Epithelial cell of prostate (primary cell): ENCODE results near the gene THOC5.
"Not testable (repeated sequence)": the region's sequence is repeated elsewhere in the genome, so short reads cannot be mapped to it uniquely, and the experiment has no call there.

Source experiments
- DNase-seq: peaks from one replicate; pipeline ENCODE4 v3.0.0-alpha.2; 2011; ENCODE audit warnings: low read depth, low spot score
- H3K27ac ChIP-seq: fragments of 450-650 bp; 2 replicates; pipeline ENCODE4 v1.5.1; 2017; ENCODE audit warnings: mild to moderate bottlenecking

Gene THOC5

GRCh38 chr22:29511126-29511862 lies 42.3 kb downstream of the THOC5 start:
- H3K27ac ChIP-seq, result no peak overlapping the region
- DNase-seq, result no peak

- H3K27ac ChIP-seq, result no peak overlapping the region
Measured at GRCh38 chr22:29510542-29510941, 43.0 kb downstream of the THOC5 start.

GRCh38 chr22:29509815-29510214 lies 43.7 kb downstream of the THOC5 start:
- no peak for DNase-seq
- H3K27ac ChIP-seq, result no peak overlapping the region

More at GRCh38 chr22:29510542-29510941, 43.0 kb downstream of the THOC5 start:
- no peak for DNase-seq

- H3K27ac ChIP-seq, result no peak overlapping the region
- DNase-seq, result no peak
Measured at GRCh38 chr22:29509298-29509697, 44.3 kb downstream of the THOC5 start.

- DNase-seq, result no peak
- H3K27ac ChIP-seq, result no peak overlapping the region
Measured at GRCh38 chr22:29503811-29504372, 49.7 kb downstream of the THOC5 start.

DNA sequence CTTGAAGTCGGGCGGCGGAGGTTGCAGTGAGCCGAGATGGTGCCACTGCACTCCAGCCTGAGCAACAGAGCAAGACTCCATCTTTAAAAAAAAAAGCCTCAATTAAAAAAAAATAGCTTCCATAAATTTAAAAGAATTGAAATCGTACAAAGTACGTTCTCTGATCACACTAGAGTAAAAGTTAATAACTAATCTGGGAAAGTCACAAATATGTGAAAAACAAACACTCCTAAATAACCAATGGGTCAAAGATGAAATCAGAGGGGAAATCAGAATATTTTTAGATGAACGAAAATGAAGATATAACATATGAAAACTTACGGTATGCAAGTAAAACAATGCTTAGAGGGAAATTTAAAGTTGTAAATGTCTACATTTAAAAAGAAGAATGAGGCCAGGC lies 53.7 kb downstream of the THOC5 start:
- DNase-seq, result no peak
- H3K27ac ChIP-seq, result no peak overlapping the region

- no peak for DNase-seq
- H3K27ac ChIP-seq, result no peak overlapping the region
Measured at GRCh38 chr22:29493636-29494035, 59.9 kb downstream of the THOC5 start.

DNA sequence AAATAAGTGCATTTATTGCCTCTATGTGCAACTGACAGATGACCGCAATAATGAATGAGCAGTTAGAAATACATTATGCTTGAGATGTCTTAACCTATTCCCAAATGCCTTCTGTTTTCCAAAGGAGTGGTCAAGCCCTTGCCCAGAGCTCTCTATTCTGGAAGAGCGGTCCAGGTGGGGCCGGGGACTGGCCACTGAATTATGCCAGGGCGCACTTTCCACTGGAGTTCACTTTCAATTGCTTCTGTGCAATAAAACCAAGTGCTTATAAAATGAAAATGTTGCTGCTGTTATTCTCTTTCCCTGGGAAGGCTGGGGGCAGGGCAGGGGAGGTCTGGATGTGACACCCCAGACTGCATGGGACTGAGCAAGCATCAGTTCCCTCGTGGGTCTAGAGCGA lies 62.5 kb downstream of the THOC5 start:
- no peak overlapping the region for H3K27ac ChIP-seq
- DNase-seq, result no peak

DNA sequence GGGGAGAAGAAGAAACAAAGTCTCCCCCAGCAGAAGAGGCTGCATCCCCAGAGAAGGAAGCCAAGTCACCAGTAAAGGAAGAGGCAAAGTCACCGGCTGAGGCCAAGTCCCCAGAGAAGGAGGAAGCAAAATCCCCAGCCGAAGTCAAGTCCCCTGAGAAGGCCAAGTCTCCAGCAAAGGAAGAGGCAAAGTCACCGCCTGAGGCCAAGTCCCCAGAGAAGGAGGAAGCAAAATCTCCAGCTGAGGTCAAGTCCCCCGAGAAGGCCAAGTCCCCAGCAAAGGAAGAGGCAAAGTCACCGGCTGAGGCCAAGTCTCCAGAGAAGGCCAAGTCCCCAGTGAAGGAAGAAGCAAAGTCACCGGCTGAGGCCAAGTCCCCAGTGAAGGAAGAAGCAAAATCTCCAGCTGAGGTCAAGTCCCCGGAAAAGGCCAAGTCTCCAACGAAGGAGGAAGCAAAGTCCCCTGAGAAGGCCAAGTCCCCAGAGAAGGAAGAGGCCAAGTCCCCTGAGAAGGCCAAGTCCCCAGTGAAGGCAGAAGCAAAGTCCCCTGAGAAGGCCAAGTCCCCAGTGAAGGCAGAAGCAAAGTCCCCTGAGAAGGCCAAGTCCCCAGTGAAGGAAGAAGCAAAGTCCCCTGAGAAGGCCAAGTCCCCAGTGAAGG lies 64.3 kb downstream of the THOC5 start:
- not testable (repeated sequence) for DNase-seq, H3K27ac ChIP-seq

DNA sequence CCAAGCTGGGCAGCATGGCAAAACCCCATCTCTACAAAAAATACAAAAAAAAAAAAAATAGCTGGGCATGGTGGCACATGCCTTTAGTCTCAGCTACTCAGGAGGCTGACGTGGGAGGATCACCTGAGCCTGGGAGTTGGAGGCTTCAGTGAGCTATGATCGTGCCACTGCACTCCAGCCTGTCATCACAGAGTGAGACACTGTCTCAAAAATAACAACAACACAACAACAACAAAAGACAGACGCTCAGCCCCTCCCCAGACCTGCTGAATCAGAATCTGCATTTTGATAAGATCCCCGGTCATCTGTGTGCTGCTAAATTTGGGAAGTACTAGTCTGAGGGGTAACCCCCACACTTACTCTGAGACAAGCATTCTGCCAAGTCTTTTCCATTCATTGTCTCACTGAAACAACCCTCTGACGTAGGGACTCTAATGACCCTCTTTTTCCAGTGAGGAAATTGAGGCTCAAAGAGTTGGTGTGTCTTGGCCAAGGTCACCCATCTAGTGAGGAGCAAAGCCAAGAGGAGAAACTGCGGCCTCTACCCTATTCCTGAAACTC lies 66.1 kb downstream of the THOC5 start:
- DNase-seq, result no peak
- H3K27ac ChIP-seq, result no peak overlapping the region

DNA sequence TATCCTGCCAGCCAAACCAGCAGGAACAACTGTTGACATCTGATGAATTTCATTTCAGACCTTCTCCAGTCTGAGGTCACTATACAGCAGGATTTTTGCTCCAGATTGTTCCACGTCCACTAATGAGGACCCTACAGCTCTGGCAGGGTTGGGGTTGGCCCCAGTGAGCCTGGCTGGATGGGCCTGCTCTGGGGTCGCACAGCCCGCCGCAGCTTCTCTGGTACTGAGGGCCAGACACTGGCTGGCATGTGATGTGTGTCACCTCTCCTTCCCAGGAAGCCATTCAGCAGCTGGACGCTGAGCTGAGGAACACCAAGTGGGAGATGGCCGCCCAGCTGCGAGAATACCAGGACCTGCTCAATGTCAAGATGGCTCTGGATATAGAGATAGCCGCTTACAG lies 68.1 kb downstream of the THOC5 start:
- DNase-seq, result no peak
- H3K27ac ChIP-seq, result no peak overlapping the region

GRCh38 chr22:29484642-29485041 lies 68.9 kb downstream of the THOC5 start:
- no peak for DNase-seq
- H3K27ac ChIP-seq, result no peak overlapping the region

- H3K27ac ChIP-seq, result no peak overlapping the region
- DNase-seq, result no peak
Measured at GRCh38 chr22:29483254-29483653, 70.3 kb downstream of the THOC5 start.

DNA sequence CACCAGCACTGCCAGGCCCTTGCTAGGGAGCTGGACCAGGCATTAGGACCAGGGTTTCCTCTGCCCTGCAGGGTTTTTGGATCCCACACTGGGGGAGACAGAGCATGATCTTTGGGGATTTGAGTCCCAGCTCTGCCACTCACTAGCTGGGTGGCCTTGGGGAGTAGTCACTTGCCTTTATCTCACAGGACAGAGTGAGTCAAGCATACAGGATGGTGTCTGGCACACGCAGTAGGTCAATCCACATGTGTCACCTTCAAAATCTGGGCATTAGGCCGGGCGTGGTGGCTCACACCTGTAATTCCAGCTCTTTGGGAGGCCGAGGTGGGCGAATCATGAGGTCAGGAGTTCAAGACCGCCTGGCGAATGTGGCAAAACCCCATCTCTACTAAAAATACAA lies 70.8 kb downstream of the THOC5 start:
- DNase-seq, result no peak
- no peak overlapping the region for H3K27ac ChIP-seq

GRCh38 chr22:29482253-29482652 lies 71.3 kb downstream of the THOC5 start:
- no peak for DNase-seq

GRCh38 chr22:29481265-29482000 lies 72.1 kb downstream of the THOC5 start:
- no peak overlapping the region for H3K27ac ChIP-seq
- DNase-seq, result no peak

More at GRCh38 chr22:29482253-29482652, 71.3 kb downstream of the THOC5 start:
- H3K27ac ChIP-seq, result no peak overlapping the region

DNA sequence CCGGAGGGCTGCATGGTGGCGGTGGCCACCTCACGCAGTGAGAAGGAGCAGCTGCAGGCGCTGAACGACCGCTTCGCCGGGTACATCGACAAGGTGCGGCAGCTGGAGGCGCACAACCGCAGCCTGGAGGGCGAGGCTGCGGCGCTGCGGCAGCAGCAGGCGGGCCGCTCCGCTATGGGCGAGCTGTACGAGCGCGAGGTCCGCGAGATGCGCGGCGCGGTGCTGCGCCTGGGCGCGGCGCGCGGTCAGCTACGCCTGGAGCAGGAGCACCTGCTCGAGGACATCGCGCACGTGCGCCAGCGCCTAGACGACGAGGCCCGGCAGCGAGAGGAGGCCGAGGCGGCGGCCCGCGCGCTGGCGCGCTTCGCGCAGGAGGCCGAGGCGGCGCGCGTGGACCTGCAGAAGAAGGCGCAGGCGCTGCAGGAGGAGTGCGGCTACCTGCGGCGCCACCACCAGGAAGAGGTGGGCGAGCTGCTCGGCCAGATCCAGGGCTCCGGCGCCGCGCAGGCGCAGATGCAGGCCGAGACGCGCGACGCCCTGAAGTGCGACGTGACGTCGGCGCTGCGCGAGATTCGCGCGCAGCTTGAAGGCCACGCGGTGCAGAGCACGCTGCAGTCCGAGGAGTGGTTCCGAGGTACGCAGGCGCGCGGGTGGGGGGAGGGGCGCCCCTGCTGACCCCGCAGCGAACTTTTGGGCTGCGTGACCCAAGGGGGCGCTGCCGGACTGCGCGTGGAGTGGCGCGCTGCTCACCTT lies 72.9 kb downstream of the THOC5 start:
- no peak for DNase-seq
- no peak overlapping the region for H3K27ac ChIP-seq

- no peak overlapping the region for H3K27ac ChIP-seq
- DNase-seq, result no peak
Measured at GRCh38 chr22:29480262-29480511, 73.4 kb downstream of the THOC5 start.

DNA sequence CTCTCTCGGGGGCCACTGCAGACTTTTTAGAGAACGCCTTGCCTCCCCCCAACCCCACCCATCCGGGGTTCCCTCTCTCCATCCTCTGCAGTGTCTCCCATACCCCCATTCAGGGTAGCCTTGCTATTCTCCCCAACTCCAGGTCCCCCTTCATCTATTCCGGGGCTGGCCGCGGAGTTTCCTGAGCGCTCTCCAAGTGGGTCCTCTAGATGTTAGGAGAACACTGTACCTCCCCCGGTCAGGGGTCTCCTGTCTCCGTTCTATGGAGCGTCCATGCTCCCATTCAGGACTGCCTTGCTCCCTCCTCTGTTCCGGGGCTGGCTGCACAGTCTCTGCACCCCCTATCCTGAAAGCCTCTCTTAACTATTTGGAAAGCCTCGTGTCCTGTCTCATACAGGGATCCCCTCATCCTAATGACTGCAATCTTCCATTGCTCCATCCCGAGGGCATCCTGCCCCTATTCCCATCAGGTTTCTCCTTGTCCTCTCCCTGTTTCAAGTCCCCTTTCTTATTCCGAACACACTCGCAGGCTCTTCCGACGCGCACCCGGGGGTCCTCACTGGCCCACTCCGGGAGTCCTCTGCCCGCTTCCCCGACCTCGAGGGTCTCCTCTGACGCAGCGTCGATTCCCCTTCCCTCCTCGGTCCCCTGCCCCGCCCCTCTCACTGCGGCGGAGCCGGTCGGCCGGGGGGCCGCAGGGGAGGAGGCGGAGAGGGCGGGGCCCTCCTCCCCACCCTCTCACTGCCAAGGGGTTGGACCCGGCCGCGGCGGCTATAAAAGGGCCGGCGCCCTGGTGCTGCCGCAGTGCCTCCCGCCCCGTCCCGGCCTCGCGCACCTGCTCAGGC lies 73.9 kb downstream of the THOC5 start, which contains the start of gene NEFH:
Gene NEFH, plus strand, starts transcription at position 802 of the 845 bp plus-strand sequence. CDS start 45 bp downstream, outside the sequence.
- no peak for DNase-seq

More for the DNA sequence above, 73.9 kb downstream of the THOC5 start, which contains the start of gene NEFH:
- no peak within 1 kb of the TSS for H3K27ac ChIP-seq
